MM.1S (cell line): ENCODE measurements around the gene NONO.

ENCODE experiments used
- CTCF ChIP-seq: fragments of 300-600 bp; sonication (generic); IDR thresholded peaks from 2 replicates; pipeline ENCODE4 v1.5.1; 2016; ENCODE audit warnings: antibody characterized with exemption, low read length, mixed read lengths
- EZH2 ChIP-seq: fragments of 300-600 bp; sonication (generic); optimal IDR thresholded peaks from 2 replicates; pipeline ENCODE3; 2017; ENCODE audit warnings: low read depth, mild to moderate bottlenecking, antibody characterized with exemption, low read length, mixed read lengths
- EZH2phosphoT487 ChIP-seq: fragments of 300-600 bp; sonication (generic); IDR thresholded peaks from 2 replicates; pipeline ENCODE4 v1.6.1; 2018; ENCODE audit warnings: antibody characterized with exemption, low read length

- TF ChIP-seq CTCF, result no peak
- TF ChIP-seq EZH2, result no peak
- no peak for TF ChIP-seq EZH2phosphoT487
Measured at GRCh38 chrX:71304561-71304960, 21.1 kb downstream of the NONO start.
